SK-MEL-5 (cell line): Measurements from ENCODE around the gene NSG2. TPM values are rescaled to one million over a fixed set of nuclear protein-coding genes. Genes with fewer than 3 reads are reported as not detected.

Experiments
- DNase-seq: peaks from one replicate; pipeline ENCODE4 v3.0.0-alpha.2; 2016; ENCODE audit warnings: low read depth, low spot score
- in situ Hi-C: cut with HindIII; loops from 2 replicates; pipeline ENCODE4 v1.10.0; 2016; ENCODE audit warnings: low sequenced_read_pairs, high pct_unique_total_duplicates, low pct_unique_long_range_greater_than_20kb
- total RNA-seq: library from RNA; depleted of rRNA; stranded (reverse); fragments of >200 nt; shearing (Covaris generic); gene quantifications from 2 replicates; pipeline ENCODE4 v1.2.3, GENCODE V29; 2014

The NSG2 gene
- total RNA-seq, 1 experiment from 2014 or later, result not detected

DNA sequence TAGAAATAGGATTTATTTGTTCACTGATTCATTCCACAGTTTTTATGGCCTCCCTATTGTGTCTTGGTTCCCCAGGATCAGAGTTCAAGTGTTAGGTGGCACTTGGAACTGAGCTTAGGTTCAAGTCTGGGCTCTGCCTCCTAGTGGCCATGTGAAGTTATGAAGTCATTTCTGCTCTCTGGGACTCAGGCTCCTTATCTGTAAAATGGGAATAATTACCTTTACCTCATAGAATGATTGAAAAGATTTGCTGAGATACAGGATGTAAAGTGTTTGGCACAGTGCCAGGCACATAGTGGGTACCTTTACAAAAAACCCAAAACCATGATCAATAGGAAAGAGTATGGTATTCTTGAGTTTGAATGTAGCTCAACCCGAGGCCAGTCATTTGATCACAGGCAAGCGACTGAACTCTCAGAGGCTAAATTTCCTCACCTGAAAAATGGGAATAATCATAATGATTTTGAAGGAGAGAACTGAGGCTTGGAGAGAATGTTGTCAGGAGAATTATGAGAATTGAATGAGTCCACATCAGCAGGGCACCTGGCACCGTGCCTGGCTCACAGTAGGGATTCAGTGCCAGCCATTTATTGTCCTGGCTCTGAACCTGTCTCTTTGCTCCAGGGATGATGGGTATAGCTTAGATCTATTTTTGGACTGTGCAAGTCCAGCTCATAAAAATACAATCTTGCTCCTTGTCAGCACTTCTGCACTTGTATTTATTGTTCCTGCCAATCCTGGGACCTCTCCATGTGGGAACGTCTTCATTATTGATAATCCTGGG lies 10.8 kb downstream of the NSG2 start:
- peak; percentile 2 for DNase-seq
- in situ Hi-C loops, result no loop called here

DNA sequence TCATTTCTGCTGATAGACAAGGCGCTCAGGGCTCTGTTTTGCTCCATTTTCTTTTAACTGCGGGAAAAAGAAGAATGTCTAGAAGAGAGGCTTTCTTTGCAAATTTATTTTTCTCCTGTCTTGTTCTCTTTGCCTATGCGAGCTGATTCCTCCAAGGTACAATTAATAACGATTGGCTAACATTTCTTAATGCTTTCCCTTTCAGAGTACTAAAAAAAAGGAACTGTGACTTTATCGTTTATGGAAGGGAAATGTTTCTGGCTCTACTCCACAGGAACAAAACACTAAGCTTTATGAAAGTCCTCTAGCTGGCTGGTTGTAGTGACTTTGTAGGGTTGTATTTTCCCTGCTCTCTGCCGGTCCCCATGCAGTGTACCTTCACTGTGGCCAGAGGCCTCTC lies 11.7 kb downstream of the NSG2 start:
- in situ Hi-C loops, result no loop called here
- no peak for DNase-seq

DNA sequence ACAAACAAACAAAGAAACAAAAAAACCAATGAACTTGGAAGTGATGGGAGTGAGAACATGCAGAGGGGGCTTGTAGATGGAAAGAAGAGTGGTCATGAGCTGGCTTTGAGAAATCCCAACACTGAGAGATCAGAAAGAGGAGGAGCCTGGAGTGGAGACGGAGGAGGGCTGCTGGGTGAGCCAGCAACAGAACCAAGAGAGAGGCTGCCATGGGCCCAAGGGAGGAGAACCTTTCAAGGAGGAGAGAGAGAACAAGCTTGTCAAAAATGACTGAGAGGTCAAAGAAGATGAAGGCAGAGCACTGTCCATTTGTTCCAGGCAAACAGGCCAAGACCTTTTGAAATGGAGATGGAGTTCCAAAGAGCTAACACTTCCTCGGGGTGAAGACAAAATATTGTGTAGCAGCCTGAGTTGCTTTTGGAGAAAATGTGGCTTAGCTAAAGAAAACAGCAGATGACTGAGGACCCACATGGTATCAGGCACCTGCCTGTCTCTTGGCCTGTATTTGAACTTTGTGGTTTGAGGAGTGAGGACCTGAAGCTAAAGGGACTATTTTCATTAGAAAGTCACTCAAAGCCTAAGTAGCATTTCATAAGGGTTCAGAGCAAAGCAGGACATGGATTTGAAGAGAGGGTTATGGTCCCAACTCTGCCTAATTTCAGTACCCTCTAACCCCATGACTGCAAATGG lies 13.1 kb downstream of the NSG2 start:
- in situ Hi-C loops, result no loop called here
- DNase-seq, result no peak

DNA sequence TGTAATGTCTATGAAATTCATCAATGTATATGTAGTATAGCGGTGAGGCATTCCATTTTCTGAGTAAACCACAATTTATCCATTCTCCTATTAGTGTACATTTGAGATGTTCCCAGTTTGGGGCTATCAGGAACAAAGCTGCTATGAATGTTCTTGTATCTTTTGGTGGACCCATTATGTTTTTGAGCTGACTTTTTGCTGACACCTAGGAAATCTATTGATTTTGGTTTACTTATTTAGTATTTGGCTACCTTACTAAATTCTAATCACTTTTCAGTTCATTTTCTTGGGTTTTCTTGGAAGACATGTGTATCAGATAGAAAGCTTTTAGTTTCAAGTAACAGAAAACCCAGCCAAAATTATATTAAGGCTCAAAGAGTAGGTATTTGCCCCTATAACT lies 13.7 kb downstream of the NSG2 start:
- in situ Hi-C loops, result no loop called here
- no peak for DNase-seq

DNA sequence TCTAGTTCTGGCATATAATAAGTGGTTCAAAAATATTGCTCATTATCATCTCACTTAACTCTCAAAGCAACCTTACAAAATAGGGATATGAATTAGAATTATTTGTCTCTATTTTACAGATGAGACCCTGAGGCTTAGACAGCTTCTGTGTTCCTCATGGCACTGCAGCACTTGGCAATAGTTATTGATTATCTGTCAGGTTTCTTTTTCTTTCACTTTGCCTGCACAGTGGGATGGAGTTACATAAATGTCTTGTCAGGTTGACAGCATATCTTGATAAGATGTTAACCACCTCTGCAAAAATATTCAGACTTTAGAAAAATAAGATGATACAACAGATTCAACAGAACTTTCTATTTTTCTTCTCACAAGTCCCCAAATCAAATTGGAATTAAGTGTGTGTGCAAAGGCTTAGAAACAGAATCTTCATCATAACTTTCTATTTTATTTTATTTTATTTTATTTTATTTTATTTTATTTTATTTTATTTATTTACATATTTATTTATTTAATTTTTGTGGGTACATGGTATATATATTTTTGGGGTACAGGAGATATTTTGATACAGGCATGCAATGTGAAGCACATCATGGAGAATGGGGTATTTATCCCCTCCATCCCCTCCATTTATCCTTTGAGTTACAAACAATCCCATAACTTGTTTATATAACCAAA lies 17.7 kb downstream of the NSG2 start:
- DNase-seq, result no peak
- in situ Hi-C loops, result no loop called here

DNA sequence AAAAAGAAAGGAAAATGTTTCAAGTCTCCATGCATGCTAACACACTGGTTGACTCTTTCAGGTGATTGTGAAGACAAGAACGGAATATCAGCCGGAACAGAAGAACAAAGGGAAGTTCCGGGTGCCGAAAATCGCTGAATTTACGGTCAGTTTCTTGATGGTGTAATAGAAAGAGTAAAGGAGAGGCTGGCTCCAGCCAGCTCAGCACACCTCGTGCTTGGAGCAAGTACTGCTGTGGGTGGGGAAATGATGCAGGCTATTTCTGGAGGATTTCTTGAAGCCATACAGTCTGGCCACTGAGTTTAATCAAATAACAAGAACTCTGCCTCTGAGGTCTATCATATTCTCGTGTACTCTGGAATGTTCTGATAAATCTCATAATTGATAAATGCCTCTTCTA lies 18.7 kb downstream of the NSG2 start:
- in situ Hi-C loops, result no loop called here
- DNase-seq, result no peak

DNA sequence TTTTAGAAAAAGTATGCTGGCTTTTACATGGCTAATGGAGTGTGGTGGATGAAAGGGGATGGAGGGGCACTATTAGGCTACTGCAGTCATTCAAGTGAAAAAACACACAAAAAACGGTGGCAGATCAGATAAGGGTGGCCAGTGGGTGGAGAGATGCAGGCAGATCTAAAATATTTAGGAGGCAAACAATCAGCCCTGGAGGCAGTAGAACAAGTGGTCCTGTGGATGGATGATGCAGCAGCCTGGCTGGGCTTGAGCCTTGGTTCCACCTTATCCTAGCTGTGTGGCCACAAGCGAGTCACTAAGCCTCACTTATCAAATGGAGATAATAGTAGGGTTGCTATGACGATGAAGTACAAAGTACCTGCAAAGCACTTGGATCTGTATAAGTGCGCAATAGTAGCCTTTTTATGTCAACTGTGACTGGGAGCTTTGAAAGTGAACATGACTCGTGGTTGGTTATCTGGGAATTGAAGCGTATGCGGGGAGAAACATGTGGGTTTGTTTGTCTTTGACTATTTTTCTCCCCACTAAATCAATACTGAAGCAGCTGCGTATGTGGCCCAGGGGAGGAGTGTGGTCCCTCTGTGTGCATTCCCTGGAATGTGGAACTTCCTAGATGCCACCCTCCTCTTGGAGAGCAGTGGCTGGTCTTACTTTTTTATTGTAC lies 20.2 kb downstream of the NSG2 start:
- in situ Hi-C loops, result no loop called here

DNA sequence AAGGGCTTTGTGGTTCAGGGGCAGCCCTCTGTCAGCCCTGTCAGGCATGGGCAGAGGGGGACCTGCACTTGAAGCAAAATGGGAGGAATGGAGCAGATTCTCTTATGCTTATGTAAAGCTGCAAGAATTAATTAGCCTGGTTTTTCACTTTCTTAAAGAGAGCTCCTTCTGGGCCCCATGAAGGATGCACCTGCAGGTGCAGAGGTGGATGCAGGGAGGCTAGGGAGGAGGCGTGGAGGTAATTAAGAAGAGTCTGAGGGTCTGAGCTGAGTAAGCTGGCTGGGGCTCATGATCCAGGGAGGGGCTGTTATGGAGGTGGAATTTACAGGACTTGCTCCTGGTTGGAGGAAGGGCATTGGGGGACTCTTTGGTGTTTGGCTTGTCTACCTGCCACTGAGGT lies 22.0 kb downstream of the NSG2 start:
- no peak for DNase-seq
- in situ Hi-C loops, result no loop called here

More for the DNA sequence above, 20.2 kb downstream of the NSG2 start:
- DNase-seq, result no peak

DNA sequence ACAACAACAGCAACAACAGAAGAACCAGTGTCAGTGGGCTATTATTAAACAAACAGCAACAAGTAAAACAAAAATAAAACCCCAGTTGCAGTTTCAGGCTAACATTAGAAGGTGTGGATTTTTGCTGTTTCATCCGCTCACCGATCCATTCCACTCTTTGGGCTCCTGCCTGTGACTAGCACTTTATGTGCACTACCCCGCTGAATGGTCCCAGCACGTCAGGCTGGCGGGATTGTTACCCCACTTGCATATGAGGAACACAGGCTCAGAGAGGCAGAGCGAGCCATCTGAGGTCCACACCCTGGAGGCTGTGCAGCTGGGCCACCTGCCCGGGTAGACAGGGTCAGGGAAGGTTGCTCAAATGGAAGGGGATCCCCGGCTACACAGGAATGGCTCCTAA lies 26.0 kb downstream of the NSG2 start:
- no peak for DNase-seq
- in situ Hi-C loops, result no loop called here

DNA sequence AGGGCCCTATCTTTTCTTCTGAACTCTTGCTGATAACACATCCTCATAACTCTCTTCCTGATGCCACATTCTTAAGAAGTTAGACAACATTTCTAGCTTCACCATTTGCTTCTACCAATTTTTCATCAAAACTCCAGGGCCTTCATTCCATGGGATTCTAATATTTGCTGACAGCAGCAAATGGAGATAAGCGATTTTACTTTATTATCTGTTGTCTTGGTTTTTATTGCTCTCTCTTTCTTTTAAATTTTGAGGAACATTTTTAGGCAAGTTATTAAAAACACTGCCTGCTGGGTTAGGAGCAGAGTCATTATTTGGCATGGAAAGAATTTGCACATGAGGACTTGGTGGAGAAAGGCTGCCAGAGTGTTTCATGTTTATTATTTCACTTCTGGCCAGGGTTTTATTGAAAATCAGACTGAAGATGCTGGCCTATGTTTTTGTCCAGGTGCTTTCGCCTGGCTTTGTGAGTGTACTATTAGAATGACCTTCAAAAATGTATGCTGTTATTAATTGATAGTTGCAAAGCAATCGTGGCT lies 27.7 kb downstream of the NSG2 start:
- in situ Hi-C loops, result no loop called here
- no peak for DNase-seq

DNA sequence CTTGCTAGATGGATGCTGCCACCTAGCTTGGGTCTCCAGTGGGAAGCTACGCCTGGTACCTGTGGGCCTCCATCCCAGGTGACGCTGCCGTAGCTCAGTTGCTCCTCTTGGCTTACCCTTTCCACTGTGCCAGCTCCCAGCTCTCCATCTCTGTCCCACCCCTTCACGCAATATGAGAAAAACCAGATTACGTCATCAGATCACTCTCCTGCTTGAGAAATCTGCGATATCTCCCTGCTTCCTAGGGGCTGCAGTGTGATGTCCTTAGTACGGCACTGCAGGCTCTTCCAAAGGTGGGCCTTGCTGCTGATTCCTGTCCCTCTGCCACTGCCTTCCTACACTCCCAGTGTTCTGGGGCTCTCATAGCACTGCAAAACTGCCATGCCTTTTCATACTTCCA lies 28.9 kb downstream of the NSG2 start:
- in situ Hi-C loops, result no loop called here
- DNase-seq, result no peak

DNA sequence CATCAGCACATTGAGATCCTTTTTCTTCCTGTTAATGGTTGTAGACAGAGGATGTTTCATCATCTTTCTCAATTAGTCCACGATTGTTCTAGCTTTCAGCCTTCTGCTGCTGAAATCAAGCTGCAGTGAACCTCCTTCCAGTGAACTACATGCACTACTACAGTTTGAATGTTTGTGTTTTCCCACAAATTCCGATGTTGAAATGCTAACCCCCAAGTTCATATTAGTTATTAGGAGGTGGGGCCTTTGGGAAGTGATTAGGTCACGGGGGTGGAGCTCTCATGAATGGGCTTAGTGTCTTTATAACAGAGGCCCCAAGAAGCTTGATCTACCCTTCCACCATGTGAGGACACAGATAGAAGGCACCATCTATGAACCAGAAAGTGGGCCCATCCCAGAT lies 32.9 kb downstream of the NSG2 start:
- peak; percentile 8 for DNase-seq
- in situ Hi-C loops, result no loop called here

DNA sequence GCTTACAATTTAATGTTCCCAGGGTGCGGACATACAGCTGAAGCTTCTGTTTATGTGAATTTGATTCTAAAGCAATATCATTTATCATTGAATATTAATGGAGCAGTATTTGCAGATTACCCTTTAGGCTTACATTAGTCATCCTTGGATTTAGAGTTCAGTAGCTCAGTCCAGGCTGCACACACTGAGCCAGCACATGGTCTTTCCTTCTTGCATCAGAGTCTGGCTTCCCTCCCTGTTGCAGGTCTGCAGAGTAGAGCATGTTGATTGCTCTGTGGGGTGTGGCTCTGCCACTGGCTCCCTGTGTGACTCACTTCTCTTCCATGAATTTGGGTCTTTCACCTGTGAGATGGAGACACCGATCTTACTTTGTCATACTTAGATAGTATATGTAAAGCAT lies 36.8 kb downstream of the NSG2 start:
- no peak for DNase-seq
- in situ Hi-C loops, result no loop called here

DNA sequence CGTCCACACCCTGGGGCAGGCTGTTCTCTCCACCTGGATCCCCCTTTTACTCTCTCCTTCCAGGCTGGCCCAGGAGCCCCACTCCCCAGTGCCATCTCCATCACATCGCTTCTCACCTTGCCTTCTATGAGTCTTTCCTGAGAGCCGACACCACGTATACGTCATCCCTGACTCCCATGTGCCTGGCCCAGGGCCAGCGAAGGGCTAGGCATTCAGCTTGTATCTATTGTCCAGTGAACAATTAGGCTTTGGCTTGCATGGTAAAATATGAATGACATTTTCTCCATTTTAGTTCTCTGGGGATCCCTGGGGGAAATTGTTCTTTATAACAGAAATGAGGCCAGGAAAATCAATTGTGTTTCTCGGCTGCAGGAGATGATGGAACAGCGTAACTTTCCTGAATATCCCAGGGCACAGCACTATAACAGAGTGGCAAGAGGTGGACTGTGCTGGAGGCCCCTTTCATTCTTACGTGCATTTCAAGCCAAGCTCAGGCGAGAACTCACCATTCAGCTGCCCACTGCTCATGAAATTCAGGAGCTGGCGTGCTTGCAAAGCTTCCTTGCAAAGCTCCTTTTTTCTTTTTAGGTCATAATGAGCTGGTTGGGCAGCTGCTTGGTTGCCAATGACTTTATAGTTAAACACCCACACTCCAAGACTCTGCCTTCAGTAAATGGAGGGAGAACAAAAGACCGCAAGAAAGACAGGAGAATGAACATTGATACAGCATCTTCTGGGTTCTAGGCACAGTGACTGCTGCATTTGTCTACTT lies 37.7 kb downstream of the NSG2 start:
- in situ Hi-C loops, result no loop called here
- no peak for DNase-seq

DNA sequence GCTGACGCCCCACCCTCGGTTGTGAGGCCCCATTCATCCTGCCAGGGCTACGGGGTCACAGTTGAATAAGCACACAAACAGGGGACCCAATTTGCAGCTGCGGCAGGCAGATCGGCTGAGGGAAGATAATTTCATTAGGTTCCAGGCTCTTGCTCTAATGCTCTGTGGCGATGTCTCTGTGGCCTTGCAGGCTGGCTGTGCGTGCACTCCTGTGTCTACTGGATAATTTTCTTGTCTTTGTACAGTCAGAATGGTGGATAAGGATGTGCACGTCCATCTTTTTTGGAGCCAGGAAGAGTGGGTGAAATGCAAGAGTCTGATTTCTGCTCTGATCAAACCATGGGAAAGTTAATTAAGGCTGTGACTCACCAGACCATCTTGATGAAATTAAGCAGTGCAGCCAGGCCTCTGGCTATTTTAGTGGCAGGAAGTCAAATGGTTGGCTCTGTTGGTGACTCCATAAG lies 39.2 kb downstream of the NSG2 start:
- DNase-seq, result no peak
- in situ Hi-C loops, result no loop called here

DNA sequence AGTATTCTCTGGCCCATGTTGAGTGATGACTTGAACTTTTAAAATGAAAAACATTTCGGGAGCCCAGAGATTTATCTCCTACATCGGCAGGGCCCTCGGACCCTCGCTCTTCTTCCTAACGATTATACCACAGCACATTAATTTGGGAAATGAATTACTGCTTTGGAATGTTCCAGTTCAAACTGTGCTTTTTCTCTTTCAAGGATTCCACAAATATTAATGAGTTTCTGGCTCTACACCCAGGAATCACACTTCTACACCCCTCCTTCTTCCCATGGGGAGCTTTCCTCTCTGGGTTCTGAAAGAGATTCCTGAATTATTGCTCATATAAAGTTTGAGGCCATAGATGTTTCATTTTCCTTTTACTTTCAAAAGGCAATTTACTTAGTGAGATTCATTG lies 41.2 kb downstream of the NSG2 start:
- in situ Hi-C loops, result no loop called here
- DNase-seq, result no peak

DNA sequence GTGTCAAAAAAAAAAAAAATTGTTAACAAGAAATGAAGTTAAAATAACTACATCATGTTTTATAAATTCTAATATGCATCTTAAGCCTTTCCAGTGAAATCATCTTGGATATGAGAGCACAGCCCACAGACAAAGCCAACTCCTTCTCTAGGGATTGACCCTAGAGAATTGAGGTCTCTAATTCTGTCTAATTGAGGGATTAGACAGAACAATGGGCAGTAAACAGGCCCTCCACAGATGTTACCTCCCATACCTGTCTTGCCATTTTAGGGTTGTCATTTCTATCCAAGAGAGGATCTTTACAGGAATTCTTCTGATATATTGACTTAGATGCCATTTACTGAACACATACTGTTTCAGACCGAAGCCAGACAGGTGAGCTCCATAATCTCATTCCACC lies 42.3 kb downstream of the NSG2 start:
- no peak for DNase-seq
- in situ Hi-C loops, result no loop called here
